GM23338 (cell line): ENCODE measurements around the gene RIPK4. TPM values are rescaled to one million over a fixed set of nuclear protein-coding genes. Genes with fewer than 3 reads are reported as not detected.

Experiments used
- ATAC-seq: fragments of 200-7000 bp; cut with Tn5 transposase; 3 replicates; pipeline ENCODE4 v1.9.1; 2020
- DNase-seq: peaks from one replicate; pipeline ENCODE4 v3.0.0-alpha.2; 2015; ENCODE audit warnings: low spot score
- H2AFZ ChIP-seq: fragments of 200-600 bp; sonication (generic); 2 replicates; pipeline ENCODE4 v1.8.0; 2016; ENCODE audit warnings: antibody characterized with exemption, mild to moderate bottlenecking, moderate library complexity
- H3F3A ChIP-seq: fragments of 200-600 bp; sonication (generic); replicated peaks from 2 replicates; pipeline ENCODE4 v1.8.0; 2017; ENCODE audit warnings: antibody characterized with exemption, mixed run types, low read depth
- H3K27ac ChIP-seq: fragments of 200-600 bp; sonication (generic); 2 replicates; pipeline ENCODE4 v1.6.1; 2016; ENCODE audit warnings: low read depth
- H3K27me3 ChIP-seq: fragments of 200-600 bp; sonication (generic); 2 replicates; pipeline ENCODE4 v1.8.0; 2016; ENCODE audit warnings: mild to moderate bottlenecking, mixed run types, moderate library complexity; ENCODE audit not compliant: insufficient read depth
- H3K36me3 ChIP-seq: fragments of 200-600 bp; sonication (generic); 2 replicates; pipeline ENCODE4 v1.8.0; 2016; ENCODE audit warnings: mild to moderate bottlenecking; ENCODE audit not compliant: insufficient read depth
- H3K4me1 ChIP-seq: fragments of 200-600 bp; sonication (generic); 2 replicates; pipeline ENCODE4 v1.8.0; 2016; ENCODE audit warnings: mild to moderate bottlenecking, moderate library complexity; ENCODE audit not compliant: insufficient read depth
- H3K4me2 ChIP-seq: fragments of 200-600 bp; sonication (generic); 2 replicates; pipeline ENCODE4 v1.7.1; 2017; ENCODE audit warnings: mixed run types
- H3K4me3 ChIP-seq: fragments of 200-600 bp; sonication (generic); 2 replicates; pipeline ENCODE4 v1.6.1; 2016; ENCODE audit warnings: mixed run types
- H3K79me2 ChIP-seq: fragments of 200-600 bp; sonication (generic); replicated peaks from 2 replicates; pipeline ENCODE4 v1.8.0; 2017; ENCODE audit warnings: mild to moderate bottlenecking; ENCODE audit not compliant: insufficient read depth
- H3K9me2 ChIP-seq: fragments of 200-600 bp; sonication (generic); 2 replicates; pipeline ENCODE4 v1.8.0; 2017; ENCODE audit not compliant: insufficient read depth
- H4K20me1 ChIP-seq: fragments of 200-600 bp; sonication (generic); replicated peaks from 2 replicates; pipeline ENCODE4 v1.8.0; 2017; ENCODE audit warnings: mild to moderate bottlenecking; ENCODE audit not compliant: insufficient read depth
- H3K27ac Mint-ChIP-seq: 2 replicates; pipeline ENCODE4 v1.8.0; 2020; ENCODE audit warnings: inconsistent platforms, mild to moderate bottlenecking, moderate library complexity, mixed read lengths
- H3K27me3 Mint-ChIP-seq: 3 replicates; pipeline ENCODE4 v1.8.0; 2022; ENCODE audit warnings: low read depth, mild to moderate bottlenecking, moderate library complexity, mixed read lengths, inconsistent platforms; ENCODE audit not compliant: insufficient read depth, poor library complexity
- H3K36me3 Mint-ChIP-seq: 3 replicates; pipeline ENCODE4 v1.8.0; 2021; ENCODE audit warnings: low read depth, mild to moderate bottlenecking, inconsistent platforms, moderate library complexity, mixed read lengths
- H3K4me1 Mint-ChIP-seq: 3 replicates; pipeline ENCODE4 v1.8.0; 2020; ENCODE audit warnings: mild to moderate bottlenecking, inconsistent platforms, mixed read lengths
- H3K4me3 Mint-ChIP-seq: 3 replicates; pipeline ENCODE4 v1.8.0; 2021; ENCODE audit warnings: moderate library complexity, mild to moderate bottlenecking, inconsistent platforms, mixed read lengths
- H3K9me3 Mint-ChIP-seq: 3 replicates; pipeline ENCODE4 v1.8.0; 2020; ENCODE audit warnings: moderate library complexity, mild to moderate bottlenecking, inconsistent platforms, mixed read lengths
- CREB1 ChIP-seq: fragments of 250-450 bp; sonication (Bioruptor Pico); IDR thresholded peaks from 2 replicates; pipeline ENCODE4 v1.5.0; 2020; ENCODE audit warnings: low read depth, mild to moderate bottlenecking, moderate library complexity
- CTCF ChIP-seq, 2 experiments: fragments of 200-600 bp in 1 of 2; sonication (generic) in 1 of 2; conservative IDR thresholded peaks; 2 replicates each; pipeline versions ENCODE4 v1.5.1 to v1.6.1; 2016 to 2017; ENCODE audit warnings: antibody characterized with exemption in 2 of 2, low read depth in 2 of 2, mild to moderate bottlenecking in 2 of 2, moderate library complexity in 1 of 2
- ETS1 ChIP-seq: IDR thresholded peaks from 2 replicates; pipeline ENCODE4 v1.6.1; 2016; ENCODE audit warnings: antibody characterized with exemption
- JUNB ChIP-seq: IDR thresholded peaks from one replicate; pipeline ENCODE4 v1.6.1; 2016; ENCODE audit warnings: antibody characterized with exemption; ENCODE audit not compliant: unreplicated experiment
- NANOG ChIP-seq: IDR thresholded peaks from 2 replicates; pipeline ENCODE4 v1.6.1; 2016; ENCODE audit warnings: antibody characterized with exemption, borderline replicate concordance
- POLR2AphosphoS5 ChIP-seq: IDR thresholded peaks from 2 replicates; pipeline ENCODE4 v1.6.1; 2016; ENCODE audit warnings: antibody characterized with exemption, low read depth
- REST ChIP-seq: IDR thresholded peaks from one replicate; pipeline ENCODE4 v1.6.1; 2018; ENCODE audit warnings: antibody characterized with exemption; ENCODE audit not compliant: unreplicated experiment
- ZNF331 ChIP-seq: fragments of 250-450 bp; sonication (Bioruptor Pico); IDR thresholded peaks from 2 replicates; pipeline ENCODE4 v1.5.0; 2020; ENCODE audit warnings: low read depth, mild to moderate bottlenecking, moderate library complexity
- polyA plus RNA-seq: library from polyadenylated mRNA; unstranded; fragments of >200 nt; fragmentation: Nextera tagmentation; extraction: Ambion mirVana; gene quantifications from 2 replicates; pipeline ENCODE4 v1.2.1, GENCODE V29; 2016
- total RNA-seq: library from RNA; depleted of rRNA; stranded (reverse); fragments of >200 nt; shearing (Covaris generic); gene quantifications from 2 replicates; pipeline ENCODE4 v1.2.3, GENCODE V29; 2014

Gene RIPK4
- total and polyA plus RNA-seq, 2 experiments from 2014 or later, result 2.5 to 9.9 TPM

GRCh38 chr21:41729701-41730366 lies 37.0 kb downstream of the RIPK4 start:
- Histone ChIP-seq H3K4me2 (no peak overlapping the region), H4K20me1 (no peaks in the 10 kb centered on the region), H3K27me3 (peaks cover 22% of the 10 kb centered on the region), H3F3A (no peaks in the 10 kb centered on the region), H2AFZ (no peak overlapping the region), H3K4me3 (no peak overlapping the region), H3K79me2 (no peaks in the 10 kb centered on the region), H3K9me2 (no peaks in the 10 kb centered on the region), H3K27ac (no peak overlapping the region), H3K4me1 (no peaks in the 10 kb centered on the region; the same call in 1 of the 2 replicates), H3K36me3 (no peaks in the 10 kb centered on the region)
- Mint-ChIP-seq H3K9me3 (no peaks in the 10 kb centered on the region), H3K27me3 (peaks cover 30% of the 10 kb centered on the region), H3K4me1 (peaks cover 23% of the 10 kb centered on the region), H3K27ac (no peak overlapping the region), H3K4me3 (no peak overlapping the region), H3K36me3 (no peaks in the 10 kb centered on the region)
- no peak for TF ChIP-seq NANOG
- TF ChIP-seq ETS1, result no peak
- TF ChIP-seq ZNF331, result no peak
- TF ChIP-seq CTCF (conservative IDR thresholded peaks at IDR 0.05; ENCODE audit: low read depth in 2 of 2), result no peak
- no peak for TF ChIP-seq CREB1 (CRISPR knock-in tag)
- no peak for TF ChIP-seq POLR2AphosphoS5
- TF ChIP-seq REST, result no peak
- TF ChIP-seq JUNB, result no peak
- no peak for DNase-seq
- ATAC-seq, result no peak
